ENCODE data around the gene ACTG1.

ACTG1 gene

GRCh38 chr17:81462506-81463125 lies 50.0 kb downstream of the ACTG1 start:
- DNase-seq (ENCODE audit: low read depth), result no peak

GRCh38 chr17:81461607-81462500 lies 50.7 kb downstream of the ACTG1 start:
- no peak for DNase-seq (ENCODE audit: low read depth)

GRCh38 chr17:81460856-81461460 lies 51.6 kb downstream of the ACTG1 start:
- no peak for DNase-seq (ENCODE audit: low read depth)

All from T-helper 22 cell (primary cell).